ENCODE data around the gene SPRY1. TPM values are rescaled to one million over a fixed set of nuclear protein-coding genes. Genes with fewer than 3 reads are reported as not detected.

The SPRY1 gene
- 5.2 and 8.4 TPM in 2 replicates for total RNA-seq

GRCh38 chr4:123396307-123397143, at the start of gene SPRY1:
Gene SPRY1 (plus strand): TSS chr4:123396795. CDS start chr4:123401592, 4,797 bp downstream.

